Right cardiac atrium (tissue), 5 donors: ENCODE results near the gene FCRL6. TPM values are rescaled to one million over a fixed set of nuclear protein-coding genes. Genes with fewer than 3 reads are reported as not detected.

ENCODE experiments used
- ATAC-seq, 2 donors: fragments of 200-7000 bp; cut with Tn5 transposase; one replicate each; pipeline versions ENCODE4 v1.8.0 to v1.9.1; 2020; ENCODE audit warnings: moderate library complexity in 2 of 2, mild to moderate bottlenecking in 1 of 2
- DNase-seq, 3 donors: peaks; one replicate each; pipeline ENCODE4 v3.0.0-alpha.2; 2020
- H3K27ac ChIP-seq: one replicate; pipeline ENCODE4 v1.5.1; 2013; ENCODE audit warnings: mild to moderate bottlenecking, low read length, control low read depth, moderate library complexity
- H3K27me3 ChIP-seq: one replicate; pipeline ENCODE4 v1.6.1; 2013; ENCODE audit not compliant: control insufficient read depth, insufficient read depth
- H3K4me1 ChIP-seq: one replicate; pipeline ENCODE4 v1.6.1; 2013; ENCODE audit warnings: low read length; ENCODE audit not compliant: control insufficient read depth, insufficient read depth
- H3K4me3 ChIP-seq: one replicate; pipeline ENCODE4 v1.5.1; 2013; ENCODE audit warnings: low read length, control low read depth
- H3K9me3 ChIP-seq: one replicate; pipeline ENCODE4 v1.6.1; 2013; ENCODE audit warnings: low read length; ENCODE audit not compliant: control insufficient read depth
- WGBS: extraction: QIAGEN DNeasy Blood & Tissue Kit; methylation state at CpG from one replicate; pipeline ENCODE4 v1.1.7; 2013; 5-methylcytosine and 5-hydroxymethylcytosine counted together
- intact Hi-C, 4 donors: fragments of 100-400 bp; cut with DNase I; formaldehyde crosslinking; loops; one replicate each; pipeline versions ENCODE4 v1.11.0 to v1.14.0; 2022 to 2023
- long read RNA-seq, 4 donors: library from polyadenylated mRNA; unstranded; transcript quantifications; one replicate each; pipeline ENCODE4 v2.0.0, GENCODE V29; 2020 to 2021
- polyA plus RNA-seq: library from polyadenylated mRNA; stranded (reverse); fragments of 200-250 nt; gene quantifications from one replicate; pipeline ENCODE4 v1.2.3, GENCODE V29; 2013
- total RNA-seq, 4 donors: library from RNA; stranded (reverse); fragmentation: NEBNext Ultra II Directional; extraction: Animal tissue kit (Norgen Biotek cat#: 25700); gene quantifications; one replicate each; pipeline ENCODE4 v1.2.1, GENCODE V29; 2021
- donor health status: healthy with polysubstance abuse.
- donor health status: DM: no; HTN: yes; CAD: no.
- donor health status: DM: no; HTN: no; CAD: no.
- donor health status: DM: no; HTN: yes; CAD: no; lungs with severe emphysema.
- donor health status: DM: yes; HTN: yes; CAD: no.

The FCRL6 gene, protein sequence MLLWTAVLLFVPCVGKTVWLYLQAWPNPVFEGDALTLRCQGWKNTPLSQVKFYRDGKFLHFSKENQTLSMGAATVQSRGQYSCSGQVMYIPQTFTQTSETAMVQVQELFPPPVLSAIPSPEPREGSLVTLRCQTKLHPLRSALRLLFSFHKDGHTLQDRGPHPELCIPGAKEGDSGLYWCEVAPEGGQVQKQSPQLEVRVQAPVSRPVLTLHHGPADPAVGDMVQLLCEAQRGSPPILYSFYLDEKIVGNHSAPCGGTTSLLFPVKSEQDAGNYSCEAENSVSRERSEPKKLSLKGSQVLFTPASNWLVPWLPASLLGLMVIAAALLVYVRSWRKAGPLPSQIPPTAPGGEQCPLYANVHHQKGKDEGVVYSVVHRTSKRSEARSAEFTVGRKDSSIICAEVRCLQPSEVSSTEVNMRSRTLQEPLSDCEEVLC
- under 1 TPM in 2 of 4 donors, not detected in 2; 0.50 to 0.54 TPM for total RNA-seq
- 0.11 TPM for polyA plus RNA-seq
- long read RNA-seq, donor 1, result 0 reads
- long read RNA-seq, donor 2, result 0 reads
- long read RNA-seq, donor 3, result 0 reads
- long read RNA-seq, donor 4, result 0 reads

DNA sequence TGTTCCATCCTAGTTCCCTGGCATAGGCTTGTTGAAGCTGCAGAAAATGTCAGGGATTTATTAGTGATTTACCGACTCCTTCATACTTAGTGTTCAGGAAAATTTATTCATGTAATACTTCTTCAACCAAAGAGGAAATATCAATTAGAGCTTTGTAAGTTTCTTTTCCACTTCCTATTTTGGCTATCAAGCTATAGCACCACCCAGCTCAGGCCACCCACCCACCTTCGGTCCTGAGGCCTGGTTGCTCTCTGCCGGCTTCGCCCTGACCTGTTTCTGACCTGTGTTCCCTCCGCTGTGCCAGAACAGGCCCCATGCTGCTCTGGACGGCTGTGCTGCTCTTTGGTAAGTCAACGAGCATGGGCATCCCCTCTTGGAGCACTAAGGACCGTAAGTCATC lies at the start of gene FCRL6:
Gene FCRL6, plus strand, starts transcription at position 250 of the 400 bp plus-strand sequence. Its CDS starts 65 bp downstream, at position 315.
- ATAC-seq, result no peak
- H3K27ac ChIP-seq, result no peak within 1 kb of the TSS
- intact Hi-C loops, result loop anchor here in 1 of 4 donors (10.0 kb wide), 1 partner anchor 203 kb away; no protein-coding TSS in a partner anchor
- no peaks in the 10 kb centered on the region for H3K9me3 ChIP-seq
- no peak within 1 kb of the TSS for H3K4me3 ChIP-seq
- 83% methylated on average over 8 of the region's 8 CpGs for WGBS
- H3K27me3 ChIP-seq, result no peaks in the 10 kb centered on the region
- H3K4me1 ChIP-seq, result peaks cover 5% of the 10 kb centered on the region
- no peak for DNase-seq

GRCh38 chr1:159753386-159753785 lies 48.8 kb upstream of the FCRL6 start:
- no peak overlapping the region for H3K27ac ChIP-seq
- intact Hi-C loops, result no loop called here

GRCh38 chr1:159755451-159756007 lies 46.6 kb upstream of the FCRL6 start:
- ATAC-seq, result no peak
- no peak for DNase-seq
- no peak overlapping the region for H3K4me3 ChIP-seq
- 90% methylated on average over 3 of the region's 3 CpGs for WGBS
- H3K9me3 ChIP-seq, result no peaks in the 10 kb centered on the region
- no peaks in the 10 kb centered on the region for H3K4me1 ChIP-seq
- no peaks in the 10 kb centered on the region for H3K27me3 ChIP-seq
- intact Hi-C loops, result no loop called here
- H3K27ac ChIP-seq, result no peak overlapping the region

More at GRCh38 chr1:159753386-159753785, 48.8 kb upstream of the FCRL6 start:
- Histone ChIP-seq H3K27me3 (no peaks in the 10 kb centered on the region), H3K9me3 (no peaks in the 10 kb centered on the region), H3K4me1 (no peaks in the 10 kb centered on the region), H3K4me3 (no peak overlapping the region)
- WGBS, result 74% methylated on average over 4 of the region's 4 CpGs
- ATAC-seq, result no peak
- DNase-seq, result no peak

DNA sequence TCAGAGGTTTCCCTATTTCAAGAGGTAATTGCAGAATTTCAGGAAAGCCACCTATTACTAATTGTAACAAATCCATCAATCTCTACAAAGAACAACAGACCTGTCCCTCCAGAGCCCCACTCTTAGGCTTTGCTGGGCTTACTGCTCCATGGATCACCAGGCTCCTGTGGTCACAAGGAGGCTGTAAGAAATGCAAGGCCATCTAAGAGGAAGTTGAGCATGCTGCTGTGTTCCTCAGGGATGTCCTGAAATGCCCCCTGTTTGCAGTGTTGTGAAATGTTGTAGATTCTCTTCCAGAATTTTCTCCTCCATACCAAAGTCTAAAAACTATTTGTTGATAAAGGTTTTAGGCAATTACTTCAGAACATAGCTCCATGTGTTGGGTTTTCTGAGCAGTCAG lies 45.8 kb upstream of the FCRL6 start:
- Histone ChIP-seq H3K9me3 (no peaks in the 10 kb centered on the region), H3K27me3 (no peaks in the 10 kb centered on the region), H3K4me1 (no peaks in the 10 kb centered on the region), H3K4me3 (no peak overlapping the region), H3K27ac (no peak overlapping the region)
- DNase-seq (no peak), ATAC-seq (peak; percentile 31 to 67)
- intact Hi-C loops, result no loop called here

- DNase-seq, result no peak
- intact Hi-C loops, result no loop called here
- ATAC-seq, result peak in 1 of 2 donors; percentile 32
- H3K27ac ChIP-seq, result no peak overlapping the region
- 7% methylated on average over 1 of the region's 1 CpG for WGBS
- H3K4me3 ChIP-seq, result no peak overlapping the region
- H3K4me1 ChIP-seq, result no peaks in the 10 kb centered on the region
- H3K9me3 ChIP-seq, result no peaks in the 10 kb centered on the region
- no peaks in the 10 kb centered on the region for H3K27me3 ChIP-seq
Observed at GRCh38 chr1:159763686-159764085, 38.5 kb upstream of the FCRL6 start.

DNA sequence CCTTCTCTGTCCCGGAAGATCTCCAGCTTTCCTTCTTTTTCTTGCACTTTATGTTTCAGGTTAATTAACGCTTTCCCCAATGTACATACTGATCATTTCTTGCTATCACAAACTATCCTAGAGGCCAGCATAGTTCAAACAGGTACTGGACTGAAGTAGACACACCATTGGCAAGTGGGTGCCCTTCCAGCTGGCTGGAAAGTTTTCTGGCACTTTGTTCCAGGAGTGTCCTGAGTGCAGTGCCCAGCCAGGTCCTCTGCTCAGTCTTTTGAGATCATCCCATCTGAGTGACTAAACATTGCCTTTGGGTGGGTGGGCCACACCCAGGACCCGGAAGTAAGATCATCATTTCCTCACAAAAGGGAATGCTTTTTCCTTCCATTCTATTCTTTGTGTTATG lies 36.4 kb upstream of the FCRL6 start:
- intact Hi-C loops, result no loop called here
- 86% methylated on average over 3 of the region's 3 CpGs for WGBS
- DNase-seq, result no peak
- no peaks in the 10 kb centered on the region for H3K27me3 ChIP-seq
- no peaks in the 10 kb centered on the region for H3K9me3 ChIP-seq
- H3K27ac ChIP-seq, result no peak overlapping the region
- no peak overlapping the region for H3K4me3 ChIP-seq
- H3K4me1 ChIP-seq, result no peaks in the 10 kb centered on the region
- ATAC-seq, result no peak

DNA sequence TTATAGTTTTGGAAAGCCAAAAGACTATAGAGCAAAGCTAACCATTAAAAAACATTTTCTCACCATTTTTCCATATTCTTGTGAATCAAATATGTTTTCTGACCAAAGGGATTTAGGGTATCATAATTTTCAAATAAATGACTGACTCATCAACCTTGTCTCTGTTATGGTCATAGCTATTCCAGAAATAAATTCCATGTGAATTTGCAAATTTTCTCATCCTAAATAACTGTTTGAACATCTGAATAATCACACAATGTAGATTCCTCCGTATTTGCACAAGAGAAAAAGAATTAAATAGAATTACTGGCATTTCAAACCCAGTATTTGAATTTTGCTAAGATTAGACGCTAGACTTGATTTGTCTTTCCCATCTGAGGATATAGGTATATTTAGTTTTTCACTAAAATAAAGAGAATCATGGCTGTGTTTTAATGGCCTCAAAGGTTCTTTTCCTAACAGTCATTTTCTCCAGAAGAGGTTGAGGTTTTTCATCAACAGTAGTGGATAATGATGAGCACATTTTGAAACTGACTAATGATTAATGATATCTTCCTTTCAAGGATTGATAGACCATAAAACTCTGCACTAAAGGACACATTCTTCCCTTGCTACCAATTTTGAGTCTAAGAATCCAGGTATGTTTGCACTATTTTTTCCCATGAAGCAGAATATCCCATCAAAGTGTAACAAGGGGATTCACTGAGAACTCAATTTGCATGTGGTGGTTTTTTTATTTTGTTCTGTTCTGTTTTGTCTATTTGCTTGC lies 30.8 kb upstream of the FCRL6 start:
- Histone ChIP-seq H3K27me3 (no peaks in the 10 kb centered on the region), H3K4me1 (no peaks in the 10 kb centered on the region), H3K9me3 (no peaks in the 10 kb centered on the region), H3K27ac (no peak overlapping the region), H3K4me3 (no peak overlapping the region)
- ATAC-seq, result no peak
- 91% methylated on average over 2 of the region's 2 CpGs for WGBS
- DNase-seq, result no peak
- intact Hi-C loops, result no loop called here

GRCh38 chr1:159774465-159774864 lies 27.7 kb upstream of the FCRL6 start:
- Histone ChIP-seq H3K27ac (no peak overlapping the region), H3K27me3 (no peaks in the 10 kb centered on the region), H3K4me1 (no peaks in the 10 kb centered on the region), H3K9me3 (no peaks in the 10 kb centered on the region), H3K4me3 (no peak overlapping the region)
- WGBS, result 66% methylated on average over 2 of the region's 2 CpGs
- ATAC-seq (peak; percentile 75 to 88), DNase-seq (no peak)
- intact Hi-C loops, result no loop called here

GRCh38 chr1:159775716-159776115 lies 26.4 kb upstream of the FCRL6 start:
- H3K4me3 ChIP-seq, result no peak overlapping the region
- no peak for DNase-seq
- no peaks in the 10 kb centered on the region for H3K27me3 ChIP-seq
- 81% methylated on average over 2 of the region's 2 CpGs for WGBS
- H3K9me3 ChIP-seq, result no peaks in the 10 kb centered on the region
- intact Hi-C loops, result no loop called here
- no peaks in the 10 kb centered on the region for H3K4me1 ChIP-seq
- no peak overlapping the region for H3K27ac ChIP-seq
- no peak for ATAC-seq

DNA sequence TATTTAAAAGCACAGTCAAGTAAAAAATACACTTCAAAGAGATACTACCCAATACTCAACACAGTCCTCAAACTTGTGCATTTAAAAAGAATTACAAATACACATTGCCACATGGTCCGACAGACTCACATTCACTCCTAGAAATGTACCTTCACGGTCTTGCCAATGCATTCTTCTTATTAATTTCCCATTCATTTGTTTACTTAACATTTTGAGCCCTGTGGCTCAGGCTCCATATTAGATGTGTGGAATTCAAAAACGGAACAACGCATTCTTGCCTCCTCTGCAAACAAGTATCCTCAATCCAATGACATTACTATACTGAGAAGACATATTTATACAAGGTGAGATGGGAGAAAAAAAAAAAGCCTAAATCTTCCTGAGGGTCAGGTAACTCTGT lies 23.9 kb upstream of the FCRL6 start:
- peaks cover 2% of the 10 kb centered on the region for H3K4me1 ChIP-seq
- no peak for DNase-seq
- no peak for ATAC-seq
- H3K9me3 ChIP-seq, result no peaks in the 10 kb centered on the region
- no peak overlapping the region for H3K27ac ChIP-seq
- no peaks in the 10 kb centered on the region for H3K27me3 ChIP-seq
- 88% methylated on average over 4 of the region's 4 CpGs for WGBS
- H3K4me3 ChIP-seq, result no peak overlapping the region
- intact Hi-C loops, result no loop called here

GRCh38 chr1:159779403-159779851 lies 22.7 kb upstream of the FCRL6 start:
- no peak overlapping the region for H3K4me3 ChIP-seq
- intact Hi-C loops, result no loop called here
- H3K4me1 ChIP-seq, result peaks cover 2% of the 10 kb centered on the region
- ATAC-seq (no peak), DNase-seq (no peak)
- H3K9me3 ChIP-seq, result no peaks in the 10 kb centered on the region
- no peaks in the 10 kb centered on the region for H3K27me3 ChIP-seq
- 73% methylated on average over 2 of the region's 2 CpGs for WGBS
- peak overlapping the region; percentile 35 for H3K27ac ChIP-seq
